GM18505 (cell line): ENCODE results near the gene TMEM60.

Source experiments
- ATAC-seq: cut with Tn5 transposase; IDR thresholded peaks from one replicate; pipeline ENCODE4 v1.9.1; 2021; ENCODE audit not compliant: unreplicated experiment
- POLR2A ChIP-seq: IDR thresholded peaks from 4 replicates; pipeline ENCODE4 v1.6.1; 2011; ENCODE audit warnings: borderline replicate concordance; ENCODE audit not compliant: insufficient read depth, insufficient read length; ENCODE audit errors: extremely low read depth

The TMEM60 gene

DNA sequence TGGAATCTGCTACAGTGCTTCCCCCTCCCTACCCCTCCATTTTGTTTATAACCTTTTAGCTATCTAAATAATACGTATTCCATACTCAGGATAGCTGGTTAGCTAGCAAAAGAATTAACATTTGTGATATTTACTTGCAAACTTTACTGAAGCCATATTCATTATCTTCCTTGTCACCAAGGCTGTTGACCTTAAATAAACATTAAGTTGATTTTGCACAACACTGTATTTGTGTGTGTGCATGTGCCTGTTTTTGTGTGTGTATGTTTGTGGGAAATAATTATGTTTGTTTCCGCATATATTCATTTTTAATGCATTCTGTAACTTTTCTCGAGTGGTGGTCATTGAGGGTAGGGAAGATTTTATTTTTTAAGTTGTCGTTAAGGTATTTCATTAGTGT is 15.9 kb downstream of the TMEM60 start:
- no peak for ATAC-seq
- TF ChIP-seq POLR2A = no peak

- ATAC-seq = no peak
- TF ChIP-seq POLR2A = no peak
Measured at GRCh38 chr7:77778535-77778934, 19.7 kb downstream of the TMEM60 start.

GRCh38 chr7:77771901-77772300 is 26.3 kb downstream of the TMEM60 start:
- ATAC-seq = no peak
- no peak for TF ChIP-seq POLR2A

DNA sequence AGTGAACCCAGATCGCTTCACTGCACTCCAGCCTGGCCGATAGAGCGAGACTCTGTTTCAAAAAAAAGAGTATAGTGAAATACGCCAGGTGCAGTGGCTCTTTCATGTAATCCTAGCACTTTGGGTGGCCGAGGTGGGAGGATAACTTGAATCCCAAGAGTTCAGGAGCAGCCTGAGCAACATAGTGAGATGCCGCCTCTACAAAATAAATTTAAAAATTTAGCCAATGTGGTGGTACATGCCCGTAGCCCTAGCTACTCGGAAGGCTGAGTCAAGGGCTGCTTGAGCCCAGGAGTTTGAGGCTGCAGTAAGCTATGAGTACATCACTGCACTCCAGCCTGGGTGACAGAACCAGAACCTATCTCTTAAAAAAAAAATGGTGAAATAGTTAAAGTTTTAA is 27.9 kb downstream of the TMEM60 start:
- TF ChIP-seq POLR2A = no peak
- no peak for ATAC-seq

DNA sequence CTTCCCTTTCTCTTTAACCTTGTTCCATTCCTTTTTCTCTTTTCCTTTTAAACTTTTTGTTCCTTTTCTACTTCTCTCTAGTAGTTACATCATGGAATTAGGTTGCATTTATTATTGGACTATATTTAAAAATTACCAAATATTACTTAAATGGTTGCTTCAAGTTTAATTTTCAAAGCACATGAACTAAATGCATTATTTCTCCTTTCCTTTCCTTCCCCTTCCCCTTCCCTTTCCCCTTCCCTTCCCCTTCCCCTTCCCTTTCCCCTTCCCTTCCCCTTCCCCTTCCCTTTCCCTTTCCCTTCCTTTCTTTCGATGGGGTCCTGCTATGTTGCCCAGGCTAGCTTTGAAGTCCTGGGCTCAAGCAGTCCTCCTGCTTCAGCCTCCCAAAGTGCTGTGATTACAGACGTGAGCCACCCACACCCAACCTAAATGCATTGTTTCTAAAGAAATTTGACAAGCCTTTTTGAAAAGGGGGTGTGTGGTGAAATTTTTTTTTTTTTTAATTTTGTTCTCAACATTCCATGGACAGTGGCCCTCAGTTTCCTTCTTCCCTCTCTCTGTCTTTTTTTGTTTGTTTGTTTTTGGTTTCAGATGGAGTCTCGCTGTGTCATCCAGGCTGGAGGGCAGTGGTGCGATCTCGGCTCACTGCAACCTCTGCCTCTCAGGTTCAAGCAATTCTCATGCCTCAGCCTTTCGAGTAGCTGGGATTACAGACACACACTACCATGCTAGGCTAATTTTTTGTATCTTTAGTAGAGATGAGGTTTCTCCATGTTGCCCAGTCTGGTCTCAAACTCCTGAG is 31.2 kb downstream of the TMEM60 start:
- ATAC-seq = no peak

DNA sequence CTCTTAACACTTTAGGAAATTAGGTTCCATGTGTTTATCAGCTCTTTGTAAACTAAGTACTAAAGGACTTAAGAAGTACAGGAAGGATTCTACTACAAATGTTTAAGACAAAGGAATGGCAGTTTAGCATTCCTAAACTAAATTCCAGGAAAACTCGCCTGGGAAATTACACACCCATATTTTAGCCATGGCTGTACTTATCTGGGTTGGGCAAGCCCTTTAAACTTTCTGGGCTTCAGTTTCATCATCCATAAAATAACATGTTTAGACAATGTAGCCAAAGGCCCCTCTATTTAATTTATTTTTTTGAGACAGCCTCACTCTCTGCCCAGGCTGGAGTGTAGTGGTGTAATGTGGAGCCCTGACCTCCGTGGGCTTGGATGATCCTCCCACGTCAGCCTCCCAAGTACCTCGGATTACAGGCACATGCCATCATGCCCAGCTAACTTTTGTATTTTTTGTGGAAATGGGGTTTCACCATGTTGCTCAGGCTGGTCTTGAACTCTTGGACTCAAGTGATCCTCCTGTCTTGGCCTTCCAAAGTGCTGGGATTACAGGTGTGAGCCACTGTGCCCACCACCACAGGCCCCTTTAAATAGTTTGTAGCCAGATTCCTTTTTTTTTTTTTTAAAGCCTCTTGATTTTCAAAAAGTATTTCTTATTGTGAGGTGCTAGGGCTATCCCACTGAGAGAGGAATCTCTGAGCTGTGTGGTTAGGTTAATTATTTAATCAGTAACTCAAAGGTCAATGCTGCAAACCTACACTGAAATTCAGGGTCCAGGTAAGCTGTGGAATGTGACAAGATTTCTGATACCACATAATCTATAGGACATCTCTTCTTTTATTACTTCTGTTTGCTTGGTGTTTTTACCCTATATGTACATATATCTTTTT is 32.1 kb downstream of the TMEM60 start:
- TF ChIP-seq POLR2A = no peak
- no peak for ATAC-seq

More for the DNA sequence above, 31.2 kb downstream of the TMEM60 start:
- TF ChIP-seq POLR2A = no peak

DNA sequence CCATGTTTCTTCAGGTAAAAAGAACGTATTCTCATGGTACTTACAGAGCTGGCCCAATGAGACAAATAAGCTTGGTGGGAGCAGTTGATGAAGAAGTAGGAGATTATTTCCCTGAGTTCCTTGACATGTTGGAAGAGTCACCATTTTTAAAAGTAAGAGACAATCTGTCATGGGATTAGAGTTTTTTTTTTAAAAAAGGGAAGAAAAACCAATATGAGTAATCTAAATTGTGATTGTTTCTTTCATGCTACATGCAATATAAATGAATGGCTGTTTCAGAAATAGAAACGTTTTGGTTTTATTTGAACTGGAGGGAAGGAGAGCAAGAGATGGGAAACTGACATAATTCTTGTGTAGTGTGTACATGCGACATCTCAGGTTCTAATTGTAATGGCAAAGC is 32.8 kb downstream of the TMEM60 start:
- TF ChIP-seq POLR2A = no peak
- ATAC-seq = no peak

DNA sequence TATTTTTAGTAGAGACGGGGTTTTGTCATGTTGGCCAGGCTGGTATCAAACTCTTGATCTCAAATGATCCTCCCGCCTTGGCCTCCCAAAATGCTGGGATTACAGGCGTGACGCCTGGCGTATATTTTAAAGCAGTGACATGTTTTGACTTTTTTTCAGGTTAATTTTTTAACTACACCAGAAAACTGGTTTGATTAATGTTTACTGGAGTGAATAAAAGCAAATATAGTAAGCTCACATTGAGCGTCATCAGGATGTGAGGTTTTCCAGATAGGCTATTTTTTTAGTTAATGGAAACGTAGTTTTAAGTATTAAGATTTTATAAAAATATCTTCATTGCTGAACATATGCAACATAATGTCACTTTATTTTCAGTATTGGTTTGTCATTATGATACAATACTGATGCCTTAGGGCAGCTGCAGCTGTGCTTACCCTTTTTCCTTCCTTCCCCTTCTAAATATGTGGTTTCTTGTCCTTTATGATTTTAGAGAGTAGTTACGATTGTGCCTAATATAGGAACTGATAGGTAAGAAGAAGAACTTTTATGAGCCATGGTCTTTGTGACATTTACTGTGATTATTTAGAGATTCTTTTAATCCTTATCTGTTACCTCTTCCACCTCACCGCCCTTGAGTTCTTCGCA is 37.3 kb downstream of the TMEM60 start:
- no peak for TF ChIP-seq POLR2A
- ATAC-seq = no peak

DNA sequence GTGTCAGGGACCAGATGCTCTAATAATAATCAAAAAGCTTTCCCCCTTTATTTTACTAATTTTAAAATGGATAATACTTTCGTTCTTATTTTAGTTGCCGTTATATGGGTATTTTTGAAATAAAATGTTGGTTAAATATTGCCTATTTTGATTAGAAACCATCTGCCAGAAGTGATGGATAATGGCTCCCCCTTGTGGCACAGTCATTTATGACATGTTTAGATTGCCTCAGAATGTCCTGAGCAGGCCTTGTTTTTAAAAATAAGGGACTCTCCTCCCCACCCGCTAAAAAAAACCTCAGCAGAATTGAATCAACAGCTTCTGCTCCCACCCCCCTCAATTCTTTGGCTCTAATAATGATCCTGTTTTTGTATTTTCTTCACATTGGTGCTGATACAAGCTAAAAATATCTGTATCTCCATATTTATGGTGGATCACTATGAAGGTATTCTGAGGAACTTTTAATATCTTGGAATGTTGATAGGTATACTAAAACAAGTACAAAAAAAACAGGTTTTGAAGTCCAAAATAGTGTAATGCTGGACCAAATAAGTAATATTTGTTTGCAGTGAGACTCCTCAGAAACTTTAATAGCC is 38.8 kb downstream of the TMEM60 start:
- ATAC-seq = no peak
- no peak for TF ChIP-seq POLR2A

DNA sequence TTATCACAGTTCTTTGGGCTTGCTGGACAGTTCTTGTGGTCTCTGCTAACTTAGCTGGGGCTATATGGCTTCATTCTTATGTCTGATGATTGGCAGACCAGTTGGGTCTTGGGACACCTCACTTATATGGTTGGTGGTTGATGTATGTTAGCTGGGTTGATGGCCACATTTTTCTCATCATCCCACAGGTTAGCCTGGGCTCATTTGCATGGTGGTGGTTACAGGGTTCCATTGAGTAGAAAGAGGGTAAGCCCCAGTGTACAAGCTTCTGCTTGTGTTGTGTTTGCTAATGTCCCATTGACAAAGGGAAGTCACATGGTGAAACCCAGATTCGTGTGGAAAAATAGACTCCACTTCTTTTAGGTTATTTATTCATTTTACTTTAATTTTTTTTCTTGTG is 40.6 kb downstream of the TMEM60 start:
- ATAC-seq = peak; percentile 70
- no peak for TF ChIP-seq POLR2A

- ATAC-seq = no peak
- TF ChIP-seq POLR2A = no peak
Measured at GRCh38 chr7:77753173-77753572, 45.1 kb downstream of the TMEM60 start.

- TF ChIP-seq POLR2A = no peak
- no peak for ATAC-seq
Measured at GRCh38 chr7:77752016-77752415, 46.2 kb downstream of the TMEM60 start.

GRCh38 chr7:77747718-77748117 is 50.5 kb downstream of the TMEM60 start:
- no peak for ATAC-seq
- TF ChIP-seq POLR2A = no peak

DNA sequence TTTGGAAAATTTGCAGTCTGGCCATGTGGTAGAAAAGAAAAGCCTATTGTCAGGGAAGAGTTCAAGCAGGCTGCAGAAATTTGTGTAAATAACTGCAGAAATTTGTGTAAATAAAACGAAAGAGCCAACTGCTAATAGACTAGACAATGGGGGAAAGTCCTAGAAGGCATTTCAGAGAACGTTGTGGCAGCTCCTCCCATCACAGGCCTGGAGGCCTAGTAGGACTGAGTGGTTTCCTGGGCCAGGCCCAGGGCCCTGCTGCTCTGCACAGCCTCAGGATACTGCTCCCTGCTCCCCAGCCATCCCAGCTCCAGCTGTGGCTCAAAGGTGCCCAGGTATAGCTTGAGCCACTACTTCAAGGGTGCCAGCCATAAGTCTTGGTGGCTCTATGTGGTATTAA is 51.1 kb downstream of the TMEM60 start:
- no peak for ATAC-seq
- no peak for TF ChIP-seq POLR2A

DNA sequence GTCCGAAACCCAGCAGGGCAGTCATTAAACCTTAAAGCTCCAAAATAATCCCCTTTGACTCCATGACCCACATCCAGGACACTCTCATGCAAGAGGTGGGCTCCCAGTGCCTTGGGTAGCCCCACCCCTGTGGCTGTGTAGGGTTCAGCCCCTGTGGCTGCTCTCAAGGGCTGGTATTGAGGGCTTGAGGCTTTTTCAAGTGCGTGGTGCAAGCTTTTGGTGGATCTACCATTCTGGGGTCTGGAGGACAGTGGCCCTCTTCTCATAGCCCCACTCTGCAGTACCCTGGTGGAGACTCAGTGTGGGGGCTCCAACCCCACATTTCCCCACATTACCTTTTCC is 51.4 kb downstream of the TMEM60 start:
- TF ChIP-seq POLR2A = no peak
- no peak for ATAC-seq
